Osteocyte (in vitro differentiated cells): ENCODE data around the gene EFHB. TPM values are rescaled to one million over a fixed set of nuclear protein-coding genes. Genes with fewer than 3 reads are reported as not detected.

Experiments
- total RNA-seq: library from RNA; stranded (reverse); gene quantifications from 2 replicates; pipeline ENCODE4 v1.2.1, GENCODE V29; 2021

The EFHB gene
- total RNA-seq, 1 donor from 2014 or later: 1.8 TPM

Other genes with a start within 250 kb of the EFHB start
- gene RAB5A, start 12.9 kb upstream of the EFHB start, total RNA-seq: 83.0 and 84.8 TPM in 2 replicates
- gene PP2D1, start 78.0 kb upstream of the EFHB start, total RNA-seq: not detected in 2 replicates
- 15.7 and 16.4 TPM in 2 replicates for gene KAT2B, start 106.2 kb upstream of the EFHB start, total RNA-seq